DOHH2 (cell line): Measurements from ENCODE around the gene COG6.

Experiments
- H3F3A ChIP-seq: fragments of 200-600 bp; sonication (generic), shearing (Covaris generic); 2 replicates; pipeline ENCODE4 v1.6.0; 2016; ENCODE audit warnings: antibody characterized with exemption, mild to moderate bottlenecking; ENCODE audit not compliant: control insufficient read depth, insufficient read depth
- H3K27ac ChIP-seq: fragments of 200-600 bp; sonication (generic); 2 replicates; pipeline ENCODE4 v1.5.1; 2014; ENCODE audit warnings: low read depth, mild to moderate bottlenecking, low read length, moderate library complexity
- H3K27me3 ChIP-seq: fragments of 200-600 bp; sonication (generic); 2 replicates; pipeline ENCODE4 v1.6.1; 2014; ENCODE audit warnings: mild to moderate bottlenecking, low read length, mixed read lengths; ENCODE audit not compliant: control insufficient read depth
- H3K36me3 ChIP-seq: fragments of 200-600 bp; sonication (generic); 2 replicates; pipeline ENCODE4 v1.6.1; 2014; ENCODE audit warnings: mild to moderate bottlenecking, low read length, moderate library complexity, mixed read lengths; ENCODE audit not compliant: control insufficient read depth
- H3K4me1 ChIP-seq: fragments of 200-600 bp; sonication (generic); 2 replicates; pipeline ENCODE4 v1.6.1; 2014; ENCODE audit warnings: mild to moderate bottlenecking, low read length, mixed read lengths; ENCODE audit not compliant: control insufficient read depth
- H3K4me2 ChIP-seq: fragments of 200-600 bp; sonication (generic); 2 replicates; pipeline ENCODE4 v1.6.0; 2014; ENCODE audit warnings: mild to moderate bottlenecking, low read length, moderate library complexity
- H3K4me3 ChIP-seq: fragments of 200-600 bp; sonication (generic); 2 replicates; pipeline ENCODE4 v1.5.1; 2014; ENCODE audit warnings: mild to moderate bottlenecking, low read length, mixed read lengths
- H3K79me2 ChIP-seq: fragments of 200-600 bp; sonication (generic); 2 replicates; pipeline ENCODE4 v1.6.1; 2014; ENCODE audit warnings: mild to moderate bottlenecking, low read length, mixed read lengths; ENCODE audit not compliant: control insufficient read depth
- H3K9me2 ChIP-seq: fragments of 200-600 bp; sonication (generic); replicated peaks from 2 replicates; pipeline ENCODE4 v1.6.1; 2014; ENCODE audit warnings: mild to moderate bottlenecking, low read length, mixed read lengths; ENCODE audit not compliant: control insufficient read depth
- H3K9me3 ChIP-seq: fragments of 200-600 bp; sonication (generic); 2 replicates; pipeline ENCODE4 v1.6.1; 2014; ENCODE audit warnings: antibody characterized with exemption, low read length, mixed read lengths; ENCODE audit not compliant: control insufficient read depth, insufficient read depth
- H4K20me1 ChIP-seq: fragments of 200-600 bp; sonication (generic); 2 replicates; pipeline ENCODE4 v1.6.0; 2014; ENCODE audit warnings: low read depth, mild to moderate bottlenecking, antibody characterized with exemption, low read length, moderate library complexity; ENCODE audit not compliant: control insufficient read depth, insufficient read depth
- EZH2phosphoT487 ChIP-seq: fragments of 200-600 bp; sonication (generic); IDR thresholded peaks from 2 replicates; pipeline ENCODE4 v1.6.1; 2017; ENCODE audit warnings: borderline replicate concordance, mild to moderate bottlenecking, antibody characterized with exemption, low read length, moderate library complexity, mixed read lengths
- TF ChIP-seq, protein P1 (sequence below): fragments of 200-600 bp; sonication (generic); IDR thresholded peaks from one replicate; pipeline ENCODE4 v1.5.1; 2014; ENCODE audit warnings: antibody characterized with exemption, mild to moderate bottlenecking, low read depth, low read length; ENCODE audit not compliant: poor library complexity, severe bottlenecking

The COG6 gene

DNA sequence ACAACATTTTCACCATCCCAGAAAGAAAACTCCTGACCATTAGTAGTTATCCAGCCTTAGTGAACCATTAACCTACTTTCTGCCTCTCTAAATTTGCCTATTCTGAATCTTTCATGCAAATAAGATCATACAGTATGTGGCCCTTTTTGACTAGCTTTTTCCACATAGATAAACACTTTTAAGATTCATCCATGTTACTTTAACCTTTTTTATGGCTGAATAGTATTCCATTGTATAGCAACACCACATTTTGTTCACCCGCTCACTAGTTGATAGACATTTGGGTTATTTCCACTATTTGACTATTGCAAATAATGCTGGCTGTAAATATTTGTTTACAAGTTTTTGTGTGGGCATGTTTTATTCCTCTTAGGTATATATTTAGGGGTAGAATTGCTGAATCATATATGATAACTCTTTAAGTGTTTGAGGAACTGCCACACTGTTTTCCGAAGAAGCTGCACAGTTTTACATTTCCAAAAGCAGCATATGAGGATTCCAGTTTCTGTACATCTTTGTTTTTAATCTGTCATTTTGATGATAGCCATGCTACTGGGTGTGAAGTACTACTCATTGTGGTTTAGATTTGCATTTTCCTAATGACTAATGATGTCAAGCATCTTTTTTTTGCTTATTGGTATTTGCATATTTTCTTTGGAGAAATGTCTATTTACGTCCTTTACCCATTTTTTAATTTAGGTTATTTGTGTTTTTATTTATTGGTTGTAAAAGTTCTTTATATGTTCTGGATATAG, 17.1 kb downstream of the COG6 start:
- Histone ChIP-seq H3K4me1 (peaks cover 5% of the 10 kb centered on the region; the same call in 1 of the 2 replicates), H3K9me3 (no peaks in the 10 kb centered on the region), H3F3A (peaks cover 2% of the 10 kb centered on the region; the same call in 1 of the 2 replicates), H4K20me1 (no peaks in the 10 kb centered on the region), H3K27ac (no peak overlapping the region), H3K79me2 (no peaks in the 10 kb centered on the region), H3K4me3 (no peak overlapping the region), H3K27me3 (no peaks in the 10 kb centered on the region), H3K4me2 (no peak overlapping the region), H3K36me3 (peaks cover 5% of the 10 kb centered on the region), H3K9me2 (no peaks in the 10 kb centered on the region)
- TF ChIP-seq, protein P1, sequence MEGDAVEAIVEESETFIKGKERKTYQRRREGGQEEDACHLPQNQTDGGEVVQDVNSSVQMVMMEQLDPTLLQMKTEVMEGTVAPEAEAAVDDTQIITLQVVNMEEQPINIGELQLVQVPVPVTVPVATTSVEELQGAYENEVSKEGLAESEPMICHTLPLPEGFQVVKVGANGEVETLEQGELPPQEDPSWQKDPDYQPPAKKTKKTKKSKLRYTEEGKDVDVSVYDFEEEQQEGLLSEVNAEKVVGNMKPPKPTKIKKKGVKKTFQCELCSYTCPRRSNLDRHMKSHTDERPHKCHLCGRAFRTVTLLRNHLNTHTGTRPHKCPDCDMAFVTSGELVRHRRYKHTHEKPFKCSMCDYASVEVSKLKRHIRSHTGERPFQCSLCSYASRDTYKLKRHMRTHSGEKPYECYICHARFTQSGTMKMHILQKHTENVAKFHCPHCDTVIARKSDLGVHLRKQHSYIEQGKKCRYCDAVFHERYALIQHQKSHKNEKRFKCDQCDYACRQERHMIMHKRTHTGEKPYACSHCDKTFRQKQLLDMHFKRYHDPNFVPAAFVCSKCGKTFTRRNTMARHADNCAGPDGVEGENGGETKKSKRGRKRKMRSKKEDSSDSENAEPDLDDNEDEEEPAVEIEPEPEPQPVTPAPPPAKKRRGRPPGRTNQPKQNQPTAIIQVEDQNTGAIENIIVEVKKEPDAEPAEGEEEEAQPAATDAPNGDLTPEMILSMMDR, result no peak
- no peak for TF ChIP-seq EZH2phosphoT487

DNA sequence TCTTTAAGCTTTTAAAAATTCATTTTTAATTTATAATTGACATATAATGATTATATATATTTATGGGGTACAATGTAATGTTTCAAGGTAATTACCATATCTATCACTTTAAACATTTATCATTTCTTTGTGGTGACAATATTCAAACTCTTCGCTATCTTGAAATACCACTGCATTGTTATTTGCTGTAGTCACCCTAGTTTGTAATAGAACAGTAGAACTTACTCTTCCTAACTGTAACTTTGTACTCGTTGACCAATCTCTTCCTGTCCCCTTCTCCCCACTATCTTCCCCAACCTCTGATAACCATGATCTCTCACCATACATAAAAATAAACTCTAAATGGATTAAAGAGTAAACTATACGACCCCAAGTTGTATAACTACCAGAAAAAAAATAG, 20.4 kb downstream of the COG6 start:
- 0 out of 2 replicates have a peak, but pooled peaks cover 2% of the 10 kb centered on the region for H3F3A ChIP-seq
- H3K36me3 ChIP-seq, result peaks cover 9% of the 10 kb centered on the region
- H3K9me3 ChIP-seq, result no peaks in the 10 kb centered on the region
- H3K79me2 ChIP-seq, result no peaks in the 10 kb centered on the region
- peaks cover 5% of the 10 kb centered on the region; the same call in 1 of the 2 replicates for H3K4me1 ChIP-seq
- no peaks in the 10 kb centered on the region for H3K27me3 ChIP-seq
- no peak overlapping the region for H3K4me3 ChIP-seq
- no peaks in the 10 kb centered on the region for H4K20me1 ChIP-seq
- TF ChIP-seq EZH2phosphoT487, result no peak
- TF ChIP-seq, protein P1, result no peak
- H3K9me2 ChIP-seq, result no peaks in the 10 kb centered on the region
- H3K4me2 ChIP-seq, result no peak overlapping the region
- H3K27ac ChIP-seq, result no peak overlapping the region

DNA sequence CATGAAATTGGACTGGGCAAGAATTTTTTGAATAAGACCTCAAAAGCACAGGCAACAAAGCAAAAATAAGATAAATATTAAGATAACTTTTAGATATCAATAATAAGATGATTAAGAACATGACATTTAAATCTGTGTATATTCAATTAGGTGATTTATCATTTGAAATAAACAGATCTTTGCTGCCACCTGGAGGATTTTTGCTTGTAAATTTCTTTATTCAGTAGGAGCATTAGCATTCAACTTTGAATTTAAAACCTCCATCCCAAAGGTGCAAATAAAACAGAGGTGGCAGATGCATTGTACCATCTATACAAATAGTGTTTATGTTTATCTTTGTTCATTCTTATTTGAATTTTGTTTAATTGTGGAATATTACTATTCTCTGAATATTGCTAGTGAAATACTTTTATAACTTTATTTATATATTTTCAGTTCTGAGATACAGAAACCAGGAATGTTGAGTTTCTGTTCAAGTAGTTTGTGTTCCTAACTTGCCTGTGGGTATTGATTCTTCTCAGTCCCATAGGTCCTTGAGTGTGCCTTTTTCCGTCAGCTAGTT, 20.9 kb downstream of the COG6 start:
- Histone ChIP-seq H3K27me3 (no peaks in the 10 kb centered on the region), H3K36me3 (peaks cover 11% of the 10 kb centered on the region), H3F3A (0 out of 2 replicates have a peak, but pooled peaks cover 2% of the 10 kb centered on the region), H3K79me2 (no peaks in the 10 kb centered on the region), H3K4me3 (no peak overlapping the region), H3K9me2 (no peaks in the 10 kb centered on the region), H3K4me2 (no peak overlapping the region), H3K9me3 (no peaks in the 10 kb centered on the region), H3K4me1 (peaks cover 5% of the 10 kb centered on the region; the same call in 1 of the 2 replicates), H3K27ac (no peak overlapping the region), H4K20me1 (no peaks in the 10 kb centered on the region)
- TF ChIP-seq, protein P1, result peak; percentile 39
- TF ChIP-seq EZH2phosphoT487, result no peak
